Neural crest cell (in vitro differentiated cells): ENCODE data around the gene SGK1. TPM values are rescaled to one million over a fixed set of nuclear protein-coding genes. Genes with fewer than 3 reads are reported as not detected.

Experiments used
- DNase-seq: peaks from one replicate; pipeline ENCODE4 v3.0.0; 2021; ENCODE audit warnings: low read depth, mixed read lengths, low spot score
- H3K27ac Mint-ChIP-seq: one replicate; pipeline ENCODE4 v1.8.0; 2021; ENCODE audit warnings: mild to moderate bottlenecking, mixed read lengths; ENCODE audit not compliant: unreplicated experiment
- H3K27me3 Mint-ChIP-seq: 2 replicates; pipeline ENCODE4 v1.8.0; 2021; ENCODE audit warnings: low read depth, mild to moderate bottlenecking, mixed read lengths
- H3K36me3 Mint-ChIP-seq: 2 replicates; pipeline ENCODE4 v1.8.0; 2021; ENCODE audit warnings: low read depth, mild to moderate bottlenecking, mixed read lengths
- H3K4me1 Mint-ChIP-seq: 2 replicates; pipeline ENCODE4 v1.8.0; 2021; ENCODE audit warnings: mixed read lengths
- H3K4me3 Mint-ChIP-seq: one replicate; pipeline ENCODE4 v1.8.0; 2021; ENCODE audit warnings: mild to moderate bottlenecking, mixed read lengths
- H3K9me3 Mint-ChIP-seq: 2 replicates; pipeline ENCODE4 v1.8.0; 2021; ENCODE audit warnings: mixed read lengths
- CTCF ChIP-seq: fragments of 200-600 bp; sonication (generic); conservative IDR thresholded peaks from 2 replicates; pipeline ENCODE4 v1.5.0; 2021; ENCODE audit warnings: antibody characterized with exemption, mild to moderate bottlenecking
- total RNA-seq: library from RNA; stranded (reverse); gene quantifications from 2 replicates; pipeline ENCODE4 v1.2.1, GENCODE V29; 2021

SGK1 gene
- total RNA-seq, 1 donor from 2014 or later: 5.9 TPM

GRCh38 chr6:134162932-134163331, 155.0 kb downstream of the SGK1 start:
- DNase-seq: no peak
- Mint-ChIP-seq H3K36me3 (no peaks in the 10 kb centered on the region), H3K4me1 (no peaks in the 10 kb centered on the region), H3K27ac (no peak overlapping the region), H3K4me3 (no peak overlapping the region), H3K27me3 (no peaks in the 10 kb centered on the region), H3K9me3 (peaks cover 2% of the 10 kb centered on the region)
- TF ChIP-seq CTCF: no peak

GRCh38 chr6:134161041-134161440, 156.9 kb downstream of the SGK1 start:
- H3K27me3 Mint-ChIP-seq: no peaks in the 10 kb centered on the region
- H3K27ac Mint-ChIP-seq: no peak overlapping the region

GRCh38 chr6:134152767-134153485, 165.0 kb downstream of the SGK1 start:
- Mint-ChIP-seq H3K27ac (no peak overlapping the region), H3K4me1 (no peaks in the 10 kb centered on the region), H3K27me3 (no peaks in the 10 kb centered on the region), H3K9me3 (no peaks in the 10 kb centered on the region), H3K36me3 (no peaks in the 10 kb centered on the region), H3K4me3 (no peak overlapping the region)
- TF ChIP-seq CTCF: no peak
- DNase-seq: no peak

More at GRCh38 chr6:134161041-134161440, 156.9 kb downstream of the SGK1 start:
- Mint-ChIP-seq H3K36me3 (no peaks in the 10 kb centered on the region), H3K9me3 (peaks cover 2% of the 10 kb centered on the region), H3K4me1 (no peaks in the 10 kb centered on the region), H3K4me3 (no peak overlapping the region)
- no peak for DNase-seq
- no peak for TF ChIP-seq CTCF

- no peak for TF ChIP-seq CTCF
- DNase-seq: no peak
- Mint-ChIP-seq H3K27ac (no peak overlapping the region), H3K27me3 (no peaks in the 10 kb centered on the region), H3K36me3 (no peaks in the 10 kb centered on the region), H3K9me3 (no peaks in the 10 kb centered on the region), H3K4me1 (peaks cover 5% of the 10 kb centered on the region), H3K4me3 (no peak overlapping the region)
Observed at GRCh38 chr6:134148566-134148965, 169.3 kb downstream of the SGK1 start.

GRCh38 chr6:134147034-134147533, 170.8 kb downstream of the SGK1 start:
- no peak for TF ChIP-seq CTCF
- no peaks in the 10 kb centered on the region for H3K27me3 Mint-ChIP-seq
- no peak overlapping the region for H3K4me3 Mint-ChIP-seq
- no peak for DNase-seq
- no peaks in the 10 kb centered on the region for H3K9me3 Mint-ChIP-seq
- no peak overlapping the region for H3K27ac Mint-ChIP-seq
- no peaks in the 10 kb centered on the region for H3K36me3 Mint-ChIP-seq
- peaks cover 5% of the 10 kb centered on the region for H3K4me1 Mint-ChIP-seq
